H1 (cell line): Measurements from ENCODE around the gene TP63. TPM values are rescaled to one million over a fixed set of nuclear protein-coding genes. Genes with fewer than 3 reads are reported as not detected.

ENCODE experiments used
- CBX8 ChIP-seq: fragments of 300-800, 300-1000 bp; sonication (generic); IDR thresholded peaks from 2 replicates; pipeline ENCODE4 v1.7.1; 2016; ENCODE audit warnings: low read depth, low read length, borderline replicate concordance
- RAD21 ChIP-seq, 2 experiments: IDR thresholded peaks in 1 of 2; conservative IDR thresholded peaks in 1 of 2; 2 replicates each; pipeline ENCODE4 v1.6.1; 2011; ENCODE audit warnings: low read depth in 2 of 2, low read length in 2 of 2, improper control_type of control experiment in 1 of 2, inconsistent platforms in 1 of 2, mild to moderate bottlenecking in 1 of 2, moderate library complexity in 1 of 2
- polyA plus RNA-seq, 7 experiments: library from polyadenylated mRNA; depleted of rRNA in 3 of 7; stranded (reverse) in 5 of 7; unstranded in 2 of 7; fragments of >200 nt in 5 of 7; fragments of 200-250 nt in 2 of 7; gene quantifications; 1 replicate in 5 of 7; 2 replicates in 1 of 7; 4 replicates in 1 of 7; pipeline versions ENCODE4 v1.2.1 to v1.2.3, GENCODE V29; 2011 to 2013; ENCODE audit warnings: missing spikeins in 2 of 7, mixed read lengths in 2 of 7
- total RNA-seq: library from RNA; stranded (reverse); fragmentation: NEBNext Ultra II Directional; extraction: Animal tissue kit (Norgen Biotek cat#: 25700); gene quantifications from 2 replicates; pipeline ENCODE4 v1.2.1, GENCODE V29; 2021

The TP63 gene
- total and polyA plus RNA-seq, 2 of the 8 experiments (the other 6 are each of a cell fraction or from before 2014, with no cell fraction given): not detected

DNA sequence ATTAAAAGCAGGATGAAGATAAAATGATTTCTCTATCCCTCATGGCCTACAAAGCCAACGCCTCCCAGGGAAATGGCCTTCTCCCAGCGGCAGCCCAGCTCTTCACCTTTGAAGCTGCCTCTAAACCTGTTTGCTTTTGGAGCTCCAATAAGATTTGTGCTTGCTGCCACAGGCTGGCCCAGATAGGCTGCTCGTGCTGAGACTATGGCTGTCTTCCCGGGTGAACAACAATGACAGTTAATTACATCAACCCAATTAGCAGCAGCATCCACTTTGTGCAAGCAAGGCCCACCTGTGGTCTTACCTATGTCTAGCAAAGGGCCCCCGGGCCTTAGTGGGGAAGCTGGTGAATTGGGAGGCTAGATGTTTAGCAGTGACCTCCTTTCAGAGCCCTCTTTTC lies 309.9 kb downstream of the TP63 start (continued):
- TF ChIP-seq RAD21 (IDR thresholded peaks at IDR 0.05 in 1 of 2, conservative IDR thresholded peaks at IDR 0.05 in 1 of 2; ENCODE audit: low read depth in 2 of 2, low read length in 2 of 2) (no peak), CBX8 (no peak)
